HG03432 (cell line): ENCODE results near the gene SPIRE1.
"Not testable (repeated sequence)": the region's sequence is repeated elsewhere in the genome, so short reads cannot be mapped to it uniquely, and the experiment has no call there.

Experiments
- ATAC-seq: cut with Tn5 transposase; IDR thresholded peaks from one replicate; pipeline ENCODE4 v1.9.1; 2021; ENCODE audit warnings: mild to moderate bottlenecking, moderate library complexity; ENCODE audit not compliant: unreplicated experiment

SPIRE1 gene

DNA sequence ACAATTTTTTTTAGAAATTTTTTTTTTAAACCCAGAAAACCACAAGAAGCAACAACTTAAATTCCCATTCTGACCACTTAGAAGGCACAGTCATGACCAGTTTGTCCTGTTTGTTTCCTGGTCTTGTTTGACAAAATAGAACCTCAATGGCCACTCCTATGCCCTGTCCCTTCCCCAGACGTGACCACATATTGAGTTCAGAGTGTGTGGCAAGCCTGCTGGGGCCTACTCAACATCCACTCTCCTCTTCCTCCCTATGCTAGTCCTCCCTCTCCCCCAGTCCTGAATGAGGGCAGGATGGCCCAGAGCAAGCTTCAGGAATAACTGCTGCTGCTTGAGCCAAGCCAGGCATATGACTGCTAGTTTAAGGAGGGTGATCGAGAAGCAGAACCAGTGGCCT is 160.6 kb downstream of the SPIRE1 start:
- ATAC-seq: no peak

DNA sequence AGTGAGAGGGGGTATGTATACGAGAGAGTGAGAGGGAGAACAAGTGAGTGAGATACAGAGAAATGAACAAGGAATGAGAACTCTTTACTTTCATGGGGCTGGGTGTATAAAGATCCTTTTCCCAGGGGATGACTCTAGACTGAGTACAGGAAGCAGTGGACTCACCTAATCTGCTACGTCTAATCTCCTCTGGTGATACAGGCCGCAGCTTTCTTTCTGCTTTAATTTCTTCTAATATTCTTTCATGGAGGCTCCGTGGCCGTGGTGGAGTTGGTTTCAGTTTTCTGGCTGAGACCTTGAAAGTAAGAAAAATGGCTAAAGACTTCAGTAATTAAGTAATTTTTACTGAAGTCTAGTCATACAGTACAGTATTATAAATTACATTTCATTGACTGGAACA is 165.0 kb downstream of the SPIRE1 start:
- ATAC-seq: no peak

DNA sequence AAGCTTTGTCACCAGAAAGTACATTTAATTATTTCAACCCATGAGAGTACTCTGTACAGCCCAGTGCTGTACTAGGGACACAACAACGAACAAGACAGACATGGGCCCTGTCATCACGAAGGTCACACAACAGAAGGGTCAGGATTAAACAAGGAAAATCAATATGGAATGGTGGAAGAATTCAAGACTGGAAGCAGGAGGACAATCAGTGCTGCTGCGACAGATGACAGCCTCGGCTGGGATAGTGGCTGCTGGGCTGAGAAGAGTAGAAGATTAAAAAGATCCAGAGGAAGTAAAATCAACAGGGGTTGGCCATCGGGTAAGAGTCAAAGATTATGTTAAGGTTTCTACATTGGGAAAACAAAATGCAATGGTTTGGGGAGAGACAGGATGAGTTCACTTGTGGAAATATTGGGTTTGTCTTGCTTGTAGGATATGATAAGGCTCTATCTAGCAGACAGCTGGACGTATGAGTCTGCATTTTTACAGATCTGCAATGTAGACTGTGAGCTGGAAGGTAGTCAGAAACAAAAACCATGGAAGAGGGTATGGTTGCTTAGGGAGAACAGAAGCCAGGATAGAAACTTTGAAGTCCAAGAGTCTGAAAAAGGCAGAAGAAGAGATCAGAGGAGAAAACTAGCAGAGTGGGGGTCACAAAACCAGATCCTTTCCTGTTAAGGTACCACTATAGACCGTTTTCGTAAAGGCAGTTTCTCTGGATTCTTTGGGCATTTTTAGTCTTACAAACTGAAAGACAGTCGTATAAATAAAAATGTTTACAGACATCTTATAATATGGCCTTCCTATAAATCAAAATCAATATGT is 166.1 kb downstream of the SPIRE1 start:
- no peak for ATAC-seq

DNA sequence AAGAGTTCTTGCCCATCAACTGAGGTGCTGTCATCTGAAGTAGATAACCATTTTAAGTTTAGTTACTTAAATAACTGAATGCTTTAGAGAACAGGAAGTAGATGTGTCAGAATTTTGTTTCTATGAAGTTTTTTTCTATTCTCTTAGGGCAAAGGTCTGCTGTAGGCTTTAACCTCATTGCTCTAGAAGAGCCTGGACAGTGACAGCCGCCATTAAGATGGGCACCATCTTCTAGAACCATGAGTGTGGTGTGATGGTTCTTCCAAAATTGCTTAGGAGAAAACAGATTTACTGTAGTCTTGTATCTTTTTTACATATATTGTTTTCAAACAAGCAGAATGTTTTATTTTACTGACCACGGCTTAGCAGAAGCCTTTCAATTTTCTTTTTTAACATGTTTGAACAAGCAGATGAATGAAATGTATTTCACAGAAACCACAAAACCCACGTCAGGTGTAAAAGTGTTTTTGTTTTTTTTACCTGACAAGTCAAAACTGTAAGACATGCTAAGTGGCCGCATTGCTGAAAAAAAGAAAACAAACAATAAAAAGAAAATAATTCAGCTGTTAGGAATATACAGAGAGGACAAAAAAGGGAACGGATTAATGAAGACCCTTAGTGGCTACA is 172.3 kb downstream of the SPIRE1 start:
- ATAC-seq: no peak

DNA sequence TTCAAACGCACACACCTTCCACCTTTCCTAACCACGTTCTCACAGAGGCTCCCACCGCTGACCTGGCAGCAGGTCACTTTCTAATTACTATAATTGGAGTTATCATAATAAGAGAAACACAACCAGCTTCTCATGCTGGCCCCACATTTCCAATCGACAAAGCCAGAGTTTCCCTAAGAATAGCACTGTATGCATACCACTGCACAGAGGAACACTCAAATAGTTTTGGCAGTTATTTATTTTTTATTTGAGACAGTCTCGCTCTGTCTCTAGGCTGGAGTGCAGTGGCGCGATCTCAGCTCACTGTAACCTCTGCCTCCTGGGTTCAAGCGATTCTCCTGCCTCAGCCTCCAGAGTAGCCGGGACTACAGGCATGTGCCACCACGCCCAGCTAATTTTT is 176.0 kb downstream of the SPIRE1 start:
- not testable (repeated sequence) for ATAC-seq

DNA sequence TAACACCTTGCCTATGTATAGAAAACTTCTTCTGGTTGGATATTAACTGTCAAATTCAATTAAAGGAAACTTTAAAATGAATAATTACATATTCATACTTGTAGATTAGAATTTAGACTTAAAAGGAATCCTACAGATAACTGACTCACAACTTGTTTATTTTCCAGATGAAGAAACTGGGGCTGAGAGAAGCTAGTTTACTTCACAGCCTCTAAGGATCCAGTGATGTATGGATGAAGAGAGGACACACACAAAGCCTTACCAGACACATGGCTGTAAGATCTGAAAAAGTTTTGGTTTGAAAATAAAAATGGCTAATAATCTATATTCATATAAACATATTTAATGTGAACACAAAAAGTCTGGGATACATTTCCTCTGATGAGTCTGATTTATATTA is 177.9 kb downstream of the SPIRE1 start:
- ATAC-seq: no peak

DNA sequence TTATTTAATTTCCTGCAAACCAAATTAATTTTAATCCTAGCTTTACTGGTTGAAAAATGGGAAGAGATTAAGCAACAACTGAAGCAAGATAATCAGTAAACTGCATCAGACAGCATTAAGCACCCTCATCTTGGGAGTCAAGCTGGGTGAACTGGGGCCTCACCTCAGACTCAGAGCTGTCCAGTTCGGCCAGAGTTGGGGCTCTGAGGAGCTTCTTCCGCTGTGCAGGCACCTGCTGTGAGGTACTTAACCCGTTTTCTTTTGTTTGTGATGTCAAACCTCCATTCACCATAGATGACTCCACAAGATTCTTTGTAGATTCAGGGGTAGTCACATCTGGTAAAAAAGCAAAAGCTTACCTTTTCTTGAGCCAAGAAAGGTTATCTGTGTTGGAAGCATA is 178.4 kb downstream of the SPIRE1 start:
- ATAC-seq: no peak

DNA sequence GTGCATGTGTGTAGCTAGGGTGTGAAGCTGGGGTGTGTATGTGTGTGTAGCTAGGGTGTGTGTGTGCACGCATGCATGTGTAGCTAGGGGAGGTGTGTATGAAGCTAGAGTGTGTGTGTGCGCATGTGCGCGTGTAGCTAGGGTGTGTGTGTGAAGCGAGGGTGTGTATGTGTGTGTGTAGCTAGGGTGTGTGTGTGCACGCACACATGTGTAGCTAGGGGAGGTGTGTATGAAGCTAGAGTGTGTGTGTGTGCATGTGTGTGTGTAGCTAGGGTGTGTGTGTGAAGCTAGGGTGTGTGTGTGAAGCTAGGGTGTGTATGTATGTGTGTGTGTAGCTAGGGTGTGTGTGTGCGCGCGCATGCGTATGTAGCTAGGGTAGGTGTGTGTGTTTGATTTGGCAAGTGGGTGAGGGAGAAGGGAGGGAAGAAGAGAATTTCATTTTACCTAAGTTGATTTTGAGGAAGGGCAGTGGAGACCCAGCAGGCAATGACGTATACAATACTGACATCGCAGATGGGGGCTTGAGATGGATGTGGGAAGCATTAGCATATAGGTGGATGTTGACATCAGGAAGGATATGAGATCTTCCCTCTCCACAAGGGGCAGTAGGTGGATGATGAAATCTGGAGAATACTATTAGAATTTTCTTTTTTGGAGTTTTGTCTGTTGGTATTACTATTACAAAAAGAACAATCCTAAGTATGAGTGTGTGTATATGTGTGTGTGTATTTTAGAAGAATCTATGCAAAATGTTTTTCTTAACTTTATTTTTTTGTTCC is 179.4 kb downstream of the SPIRE1 start:
- no peak for ATAC-seq

DNA sequence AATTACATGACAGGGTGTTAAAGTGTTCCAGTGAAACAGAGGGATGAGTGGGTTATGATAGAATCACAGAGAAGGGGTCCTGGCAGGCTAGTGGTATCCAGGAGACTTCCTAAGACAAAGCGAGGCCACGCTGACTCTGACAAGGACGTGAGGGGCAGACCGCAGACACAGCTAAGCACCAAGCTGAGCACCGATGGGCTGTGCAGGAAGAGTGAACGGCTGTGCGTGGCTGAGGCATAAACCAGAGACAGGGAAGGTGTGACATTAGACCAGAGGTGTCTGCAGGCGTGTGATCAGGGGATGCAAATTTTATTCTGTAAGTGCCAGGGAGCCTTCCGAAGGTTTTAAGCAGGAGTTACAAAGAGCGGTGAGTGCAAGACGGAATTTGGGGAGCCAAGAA is 180.3 kb downstream of the SPIRE1 start:
- no peak for ATAC-seq

DNA sequence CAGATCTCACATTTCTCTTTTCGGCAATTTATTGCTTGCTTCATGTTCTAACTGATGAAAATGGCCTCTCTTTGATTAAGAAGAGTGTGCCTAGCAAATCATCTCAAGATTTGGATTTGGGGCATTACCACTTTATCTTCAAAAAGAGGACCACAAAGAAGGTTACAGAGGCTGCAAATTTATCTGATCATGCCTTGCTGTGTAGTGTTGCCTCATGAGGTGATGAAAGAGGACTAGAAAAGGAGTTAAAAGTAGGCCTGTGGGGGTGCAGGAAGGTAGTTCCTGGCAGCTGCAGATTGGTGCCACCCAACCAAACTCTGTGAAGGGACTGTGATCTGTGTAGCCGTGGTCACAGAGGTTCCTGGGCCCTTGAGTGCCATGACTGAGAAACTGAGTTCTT is 181.0 kb downstream of the SPIRE1 start:
- no peak for ATAC-seq

DNA sequence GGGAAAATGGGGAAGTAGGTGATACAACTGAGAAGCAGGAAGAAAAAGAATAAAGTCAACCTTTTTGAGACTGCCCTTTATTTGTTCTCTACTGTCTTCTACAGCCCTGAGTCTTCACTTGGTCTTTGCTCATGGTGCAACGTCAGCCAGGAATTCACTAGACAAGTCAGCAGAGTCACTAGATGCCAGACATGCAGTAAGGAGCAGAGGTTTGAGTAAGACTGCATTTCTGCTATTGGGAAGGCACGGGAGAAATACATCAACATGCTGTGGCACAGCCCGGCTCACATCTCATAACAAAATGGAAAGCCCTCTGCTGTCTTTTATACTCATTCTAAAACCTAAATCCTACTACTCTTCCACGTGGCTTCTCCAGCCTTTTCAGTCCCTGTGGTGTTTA is 183.0 kb downstream of the SPIRE1 start:
- no peak for ATAC-seq

DNA sequence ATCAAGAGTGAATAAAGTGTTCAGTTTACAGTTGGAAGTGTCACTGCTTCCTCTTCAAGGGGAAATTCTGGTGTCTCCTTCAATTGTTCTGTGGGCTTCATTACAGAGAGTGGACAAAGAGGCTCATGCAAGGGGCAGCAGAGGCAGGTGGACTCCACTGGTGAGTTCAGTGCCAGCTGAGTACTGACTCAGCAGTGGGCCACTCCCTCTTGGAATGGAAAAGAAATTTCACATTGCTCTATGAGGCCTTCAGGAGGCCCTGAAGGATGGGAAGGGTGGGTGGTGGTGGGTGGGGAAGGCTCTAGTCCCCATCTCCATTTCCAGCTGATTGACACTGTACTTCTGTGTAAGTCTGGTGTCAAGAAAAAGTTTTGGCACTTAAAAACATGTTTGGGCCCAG is 183.8 kb downstream of the SPIRE1 start:
- ATAC-seq: no peak

DNA sequence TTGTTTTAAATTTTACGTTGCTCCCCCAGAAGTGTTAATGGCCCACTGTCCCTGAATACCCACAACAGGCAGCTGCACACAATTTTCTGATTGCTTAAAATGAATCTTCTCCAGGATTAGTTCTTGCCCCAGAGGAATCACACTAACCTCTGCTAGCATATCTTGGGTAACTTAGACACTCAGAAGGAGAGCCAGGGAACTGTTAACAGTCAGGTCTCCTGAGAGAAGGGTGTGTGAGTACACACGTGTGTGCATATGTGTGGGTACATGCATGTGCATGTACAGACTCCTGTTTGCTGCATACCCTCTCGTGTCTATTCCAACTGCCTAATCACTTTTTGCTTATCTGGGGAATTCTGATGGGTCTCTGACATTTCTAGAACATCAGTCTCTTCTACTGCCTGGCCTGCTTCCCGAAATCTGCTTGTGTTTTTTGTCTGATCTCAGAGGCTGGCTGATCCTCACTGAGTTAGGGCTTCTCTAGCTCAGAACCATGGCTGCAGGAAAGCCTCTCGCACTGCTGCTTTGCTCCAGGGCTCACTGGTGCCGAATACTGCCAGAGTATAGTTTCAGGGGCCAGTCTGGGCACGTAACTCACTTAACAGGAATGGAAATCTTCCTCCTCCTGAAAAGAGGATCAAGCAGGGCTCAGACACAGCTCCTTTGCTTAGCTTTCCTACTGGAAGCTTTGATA is 187.4 kb downstream of the SPIRE1 start:
- no peak for ATAC-seq

DNA sequence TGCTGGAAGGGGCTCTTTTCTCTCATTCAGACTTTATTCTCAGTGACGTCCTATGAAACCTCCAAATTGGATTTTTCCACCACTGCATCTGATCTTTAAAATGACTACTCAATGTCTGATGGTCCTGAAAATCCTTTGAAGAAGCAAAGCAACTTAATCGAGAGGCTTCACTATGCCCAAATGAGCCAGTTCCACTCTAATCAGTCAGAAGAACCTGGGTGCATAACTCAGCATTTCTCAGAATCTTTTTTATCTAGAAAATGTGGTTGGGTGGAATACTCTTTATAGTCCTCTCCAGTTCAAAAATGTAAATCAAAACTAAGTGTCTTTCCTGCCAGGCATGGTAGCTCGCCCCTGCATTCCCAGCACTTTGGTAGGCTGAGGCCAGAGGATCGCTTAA is 189.5 kb downstream of the SPIRE1 start:
- no peak for ATAC-seq

DNA sequence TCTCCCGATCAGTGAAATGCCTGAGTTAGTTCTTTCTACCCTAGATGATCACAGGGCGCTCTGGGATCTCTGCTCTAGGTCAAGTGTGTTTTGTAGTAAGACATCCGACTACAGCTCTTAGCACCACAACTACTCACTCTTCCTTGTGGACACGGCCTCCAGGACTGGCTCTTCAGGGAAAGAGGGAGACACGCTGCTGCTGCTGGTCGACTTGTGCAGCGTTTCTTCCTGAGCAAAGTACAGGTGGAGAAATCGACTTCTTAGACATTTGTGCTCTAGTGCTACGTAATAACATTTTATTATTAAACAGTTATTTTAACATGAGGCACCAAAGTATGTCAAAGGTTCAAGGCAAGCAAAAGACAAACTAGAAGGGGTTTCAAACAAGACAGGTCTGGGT is 193.2 kb downstream of the SPIRE1 start:
- ATAC-seq: no peak

DNA sequence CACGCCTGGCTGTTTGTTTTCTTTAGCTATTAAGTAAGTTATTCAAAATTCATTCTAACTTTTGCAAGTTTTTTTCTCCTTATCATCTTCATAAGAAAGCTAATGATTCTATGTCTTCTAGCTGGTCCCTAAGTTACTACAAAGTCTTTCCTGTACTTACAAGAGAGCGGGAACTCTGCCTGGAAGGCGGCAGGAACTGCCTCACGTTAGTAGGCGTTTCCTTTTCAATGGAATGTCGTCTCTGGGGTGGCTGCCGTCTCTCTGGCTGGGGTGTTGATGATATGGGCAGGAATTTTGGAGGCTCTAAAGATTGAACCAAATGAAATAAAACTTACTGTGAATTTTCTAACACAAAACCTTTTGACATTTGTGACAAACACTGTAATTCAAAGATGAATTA is 194.7 kb downstream of the SPIRE1 start:
- ATAC-seq: no peak

DNA sequence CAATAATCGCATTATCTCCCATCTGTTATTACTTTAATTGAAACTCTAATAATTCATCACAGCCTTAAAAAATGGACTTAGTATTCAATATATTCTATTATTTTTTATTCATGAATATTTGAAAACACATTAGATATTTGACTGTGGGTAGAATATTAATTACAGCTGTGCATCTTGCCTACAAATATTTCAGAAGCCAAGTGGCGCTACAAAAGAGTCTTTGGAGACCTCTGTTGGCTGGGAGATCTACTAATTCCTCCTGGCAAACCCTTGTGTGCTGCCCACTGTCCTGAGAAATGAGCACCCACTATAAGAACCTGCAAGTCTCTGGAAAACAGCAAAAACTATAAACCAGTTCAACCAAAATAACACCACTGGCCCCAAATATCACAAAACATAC is 195.7 kb downstream of the SPIRE1 start:
- no peak for ATAC-seq

DNA sequence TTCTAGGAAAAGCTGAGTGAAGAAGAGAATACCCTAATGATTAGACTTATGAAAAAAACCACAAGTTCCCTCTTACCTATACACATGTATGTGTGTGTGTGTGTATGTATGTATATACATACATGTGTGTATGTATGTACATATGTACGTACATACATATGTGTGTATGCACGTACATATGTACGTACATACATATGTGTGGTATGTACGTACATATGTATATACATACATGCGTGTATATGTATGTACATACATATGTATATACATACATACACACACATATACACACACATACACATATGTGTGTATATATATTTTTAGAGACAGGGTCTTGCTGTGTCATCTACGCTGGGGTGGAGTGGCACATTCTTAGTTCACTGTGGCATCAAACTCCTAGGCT is 196.6 kb downstream of the SPIRE1 start:
- no peak for ATAC-seq

DNA sequence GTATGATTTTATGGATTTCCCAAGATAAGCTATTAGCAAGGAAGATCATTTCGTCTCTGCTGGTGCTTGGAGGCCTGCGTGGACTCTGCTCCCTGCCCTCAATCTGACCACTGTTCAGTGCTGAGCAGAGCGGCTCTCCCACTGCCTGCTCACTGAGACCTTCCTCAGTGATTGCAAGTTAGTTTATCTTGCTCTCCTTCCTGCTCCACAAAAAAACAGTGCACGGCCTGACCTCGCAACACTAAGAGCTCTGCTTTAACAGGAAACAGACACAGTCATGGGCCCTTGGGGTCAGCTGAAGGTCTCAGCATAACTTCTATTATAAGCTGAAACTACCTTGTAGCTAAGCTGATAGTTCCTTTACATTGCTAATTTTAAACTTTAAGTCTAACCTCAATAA is 197.0 kb downstream of the SPIRE1 start:
- ATAC-seq: no peak

DNA sequence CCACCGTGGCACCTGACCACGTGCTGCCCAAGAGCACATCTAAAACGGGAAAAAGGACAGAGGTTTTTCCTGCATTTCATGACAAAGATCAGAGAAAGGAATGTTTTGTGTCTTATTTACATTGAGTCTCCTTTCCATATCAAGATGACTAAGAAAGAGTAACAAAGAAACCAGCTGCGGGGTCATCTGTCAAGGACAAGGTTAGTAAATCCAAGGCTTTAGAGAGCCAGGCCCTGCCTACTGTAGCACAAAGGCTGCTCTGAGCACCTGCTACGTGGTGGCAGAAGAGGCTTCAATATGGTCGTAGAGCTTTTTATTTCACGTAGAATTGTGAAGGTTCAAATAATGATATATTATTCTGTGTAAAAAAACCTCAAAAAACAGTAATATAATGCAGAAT is 199.1 kb downstream of the SPIRE1 start:
- ATAC-seq: no peak

DNA sequence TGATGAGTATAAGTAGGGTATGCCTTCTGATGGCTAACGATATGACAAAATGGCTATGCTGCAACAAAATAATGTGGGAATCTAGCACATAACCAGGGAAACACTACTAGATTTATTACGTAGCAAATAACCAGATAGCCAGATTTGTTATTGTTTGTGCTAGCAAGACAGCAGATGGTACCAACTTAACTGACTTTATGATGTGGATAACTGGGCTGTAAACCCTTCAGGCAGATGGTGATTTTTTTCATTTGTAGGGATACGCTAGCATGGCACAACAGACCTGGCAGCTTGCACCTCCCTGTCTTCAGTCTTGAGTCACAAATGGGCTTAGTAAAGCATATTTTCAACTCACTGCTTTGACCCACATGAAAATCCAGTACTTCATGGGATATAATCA is 201.5 kb downstream of the SPIRE1 start:
- no peak for ATAC-seq
